ENCODE results near the gene MIGA1.
"Not testable (repeated sequence)": the region's sequence is repeated elsewhere in the genome, so short reads cannot be mapped to it uniquely, and the experiment has no call there.

Gene MIGA1

DNA sequence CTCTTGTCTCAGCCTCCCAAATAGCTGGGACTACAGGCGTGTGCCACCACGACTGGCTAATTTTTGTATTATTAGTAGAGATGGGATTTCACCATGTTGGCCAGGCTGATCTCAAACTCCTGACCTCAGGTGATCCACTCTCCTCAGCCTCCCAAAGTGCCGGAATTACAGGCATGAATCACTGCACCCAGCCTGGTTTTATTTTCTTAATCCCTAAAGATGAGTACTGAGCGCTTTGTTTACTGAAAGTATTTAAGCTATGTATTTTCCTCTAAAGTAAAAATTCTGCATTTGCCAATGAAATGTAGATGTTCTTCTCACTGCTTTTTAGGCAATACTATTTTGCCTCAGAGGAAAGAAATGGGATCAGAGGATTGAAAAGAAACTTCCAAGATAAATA is 30.0 kb upstream of the MIGA1 start:
- POLR2A ChIA-PET, DNase-seq: not testable (repeated sequence)
- 100% methylated on average over 2 of the region's 4 CpGs for WGBS (ENCODE audit: insufficient coverage)

DNA sequence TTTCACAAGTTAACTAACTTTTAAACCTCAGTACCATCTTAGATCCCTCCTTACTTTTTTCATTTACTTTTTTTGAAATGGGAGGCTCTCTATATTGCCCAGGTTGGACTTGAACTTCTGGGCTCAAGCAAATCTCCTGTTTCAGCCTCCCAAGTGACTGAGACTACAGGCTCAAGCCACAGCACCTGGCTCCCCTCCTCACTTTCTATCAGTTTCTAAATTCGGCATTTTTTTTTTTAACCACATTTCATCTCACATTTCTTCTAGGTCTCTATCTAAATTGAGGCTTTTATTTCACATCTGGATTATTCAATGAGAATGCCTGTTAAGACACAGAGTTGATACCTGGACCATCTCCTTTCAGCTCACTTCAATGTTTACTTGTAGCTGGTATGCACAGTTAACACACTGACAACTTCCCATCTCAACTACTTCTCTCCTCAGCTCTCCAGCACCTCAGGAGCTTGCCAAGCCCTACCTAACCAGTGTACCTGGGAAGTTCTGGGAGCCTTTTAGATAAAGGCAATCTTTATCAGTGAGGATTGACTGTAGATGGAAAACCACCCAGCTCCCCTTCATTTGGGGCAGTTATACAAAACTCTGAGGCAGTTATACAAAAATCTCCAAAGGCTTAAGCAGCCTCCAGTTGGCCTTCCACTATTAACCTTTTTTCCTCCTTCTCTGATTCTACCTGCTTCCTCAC is 23.2 kb upstream of the MIGA1 start:
- 89% methylated on average over 1 of the region's 1 CpG for WGBS (ENCODE audit: insufficient coverage)
- Histone ChIP-seq H3K27ac (ENCODE audit: insufficient read depth in 1 of 2, low read depth in 1 of 2, low read length in 2 of 2, poor library complexity in 1 of 2, severe bottlenecking in 2 of 2) (no peak overlapping the region), H3K9me3 (ENCODE audit: control extremely low read depth in 1 of 5, control insufficient read depth in 4 of 5, insufficient read depth in 2 of 5, low read depth in 1 of 5, low read length in 4 of 5) (no peaks in the 10 kb centered on the region), H3K4me3 (ENCODE audit: control insufficient read depth in 1 of 7, extremely low read depth in 1 of 7, insufficient read depth in 4 of 7, low read depth in 2 of 7, low read length in 6 of 7) (no peak overlapping the region), H3K36me3 (ENCODE audit: control insufficient read depth in 4 of 4, insufficient read depth in 4 of 4, low read length in 3 of 4) (no peaks in the 10 kb centered on the region), H3K4me1 (ENCODE audit: control extremely low read depth in 1 of 4, control insufficient read depth in 4 of 4, insufficient read depth in 4 of 4, low read length in 3 of 4) (peaks cover 9 to 30% (median 20%) of the 10 kb centered on the region in 4 experiments), H3K27me3 (replicated peaks in 2 of 5; ENCODE audit: control insufficient read depth in 4 of 5, insufficient read depth in 5 of 5, low read length in 4 of 5) (no peaks in the 10 kb centered on the region)
- CTCF ChIA-PET, result interaction anchor here (1.5 kb wide), 1 partner anchor 41 kb away, joined by 3 read pairs; no protein-coding TSS in a partner anchor
- POLR2A ChIA-PET, result interaction anchor here (0.6 kb wide), 1 partner anchor 214 kb away, joined by 4 read pairs; no protein-coding TSS in a partner anchor
- no peak for DNase-seq

More for the DNA sequence above, 30.0 kb upstream of the MIGA1 start:
- H3K36me3 ChIP-seq (ENCODE audit: control insufficient read depth in 4 of 4, insufficient read depth in 4 of 4, low read length in 3 of 4); H3K27ac ChIP-seq (ENCODE audit: insufficient read depth in 1 of 2, low read depth in 1 of 2, low read length in 2 of 2, poor library complexity in 1 of 2, severe bottlenecking in 2 of 2); H3K9me3 ChIP-seq (ENCODE audit: control extremely low read depth in 1 of 5, control insufficient read depth in 4 of 5, insufficient read depth in 2 of 5, low read depth in 1 of 5, low read length in 4 of 5); H3K4me3 ChIP-seq (ENCODE audit: control insufficient read depth in 1 of 7, extremely low read depth in 1 of 7, insufficient read depth in 4 of 7, low read depth in 2 of 7, low read length in 6 of 7); CTCF ChIA-PET; H3K4me1 ChIP-seq (ENCODE audit: control extremely low read depth in 1 of 4, control insufficient read depth in 4 of 4, insufficient read depth in 4 of 4, low read length in 3 of 4); H3K27me3 ChIP-seq (replicated peaks in 2 of 5; ENCODE audit: control insufficient read depth in 4 of 5, insufficient read depth in 5 of 5, low read length in 4 of 5): not testable (repeated sequence)

DNA sequence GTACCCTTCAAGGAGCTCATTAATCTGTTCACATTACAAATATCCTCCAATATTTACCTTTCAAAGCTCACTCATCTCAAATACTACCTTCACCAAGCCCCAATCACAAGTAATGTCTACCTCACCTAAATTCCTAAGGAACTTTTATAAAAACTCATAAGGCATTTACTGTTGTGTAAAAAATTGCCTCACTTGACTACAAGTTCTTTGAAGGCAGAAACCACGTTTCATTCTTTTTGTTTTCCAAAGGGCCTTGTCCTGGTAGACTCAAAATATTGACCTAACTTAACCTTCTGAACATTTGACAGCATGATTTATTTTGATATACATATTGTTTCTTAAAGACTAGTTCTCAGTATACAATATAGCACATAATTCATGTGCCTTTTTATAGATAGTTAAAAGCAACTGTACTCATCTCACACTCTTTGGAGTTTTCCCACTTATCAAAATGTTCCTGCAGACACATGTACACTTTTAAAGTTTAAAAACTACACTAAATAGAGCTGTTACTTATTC is 22.3 kb upstream of the MIGA1 start:
- H3K27me3 ChIP-seq (replicated peaks in 2 of 5; ENCODE audit: control insufficient read depth in 4 of 5, insufficient read depth in 5 of 5, low read length in 4 of 5), result no peaks in the 10 kb centered on the region
- no CpG with 5 or more reads among the region's 1 CpG for WGBS (ENCODE audit: insufficient coverage)
- no peaks in the 10 kb centered on the region for H3K9me3 ChIP-seq (ENCODE audit: control extremely low read depth in 1 of 5, control insufficient read depth in 4 of 5, insufficient read depth in 2 of 5, low read depth in 1 of 5, low read length in 4 of 5)
- no peaks in the 10 kb centered on the region for H3K36me3 ChIP-seq (ENCODE audit: control insufficient read depth in 4 of 4, insufficient read depth in 4 of 4, low read length in 3 of 4)
- H3K4me3 ChIP-seq (ENCODE audit: control insufficient read depth in 1 of 7, extremely low read depth in 1 of 7, insufficient read depth in 4 of 7, low read depth in 2 of 7, low read length in 6 of 7), result no peak overlapping the region
- CTCF ChIA-PET, result interaction anchor here (1.5 kb wide), 1 partner anchor 42 kb away, joined by 3 read pairs; no protein-coding TSS in a partner anchor
- no peak for DNase-seq
- peaks cover 9 to 29% (median 19%) of the 10 kb centered on the region in 4 experiments for H3K4me1 ChIP-seq (ENCODE audit: control extremely low read depth in 1 of 4, control insufficient read depth in 4 of 4, insufficient read depth in 4 of 4, low read length in 3 of 4)
- peak overlapping the region in 1 of 2 experiments; percentile 95 for H3K27ac ChIP-seq (ENCODE audit: insufficient read depth in 1 of 2, low read depth in 1 of 2, low read length in 2 of 2, poor library complexity in 1 of 2, severe bottlenecking in 2 of 2)
- POLR2A ChIA-PET, result no interaction called here

DNA sequence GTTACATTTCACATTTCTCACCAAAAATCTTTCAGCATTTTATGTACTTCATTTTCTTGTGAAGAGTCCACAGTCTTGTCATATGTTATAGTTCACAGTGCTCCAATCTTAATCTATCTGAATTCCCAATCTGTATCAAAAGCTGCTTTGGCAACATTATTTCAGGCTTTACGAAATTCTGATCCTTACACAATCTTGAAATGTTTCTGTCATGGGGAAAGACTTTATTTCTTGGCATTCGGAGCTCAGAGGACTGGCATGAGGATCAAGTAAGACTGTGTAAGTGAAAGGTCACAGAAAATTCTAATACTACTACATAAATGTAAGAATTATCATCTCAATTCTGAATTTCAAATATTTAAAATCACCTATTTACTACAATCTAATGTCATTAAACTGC is 21.8 kb upstream of the MIGA1 start:
- H3K36me3 ChIP-seq (ENCODE audit: control insufficient read depth in 4 of 4, insufficient read depth in 4 of 4, low read length in 3 of 4), result no peaks in the 10 kb centered on the region
- no peak for DNase-seq
- H3K9me3 ChIP-seq (ENCODE audit: control extremely low read depth in 1 of 5, control insufficient read depth in 4 of 5, insufficient read depth in 2 of 5, low read depth in 1 of 5, low read length in 4 of 5), result no peaks in the 10 kb centered on the region
- no peaks in the 10 kb centered on the region for H3K27me3 ChIP-seq (replicated peaks in 2 of 5; ENCODE audit: control insufficient read depth in 4 of 5, insufficient read depth in 5 of 5, low read length in 4 of 5)
- peak overlapping the region in 3 of 7 experiments; percentile 20 to 100 (median 89) for H3K4me3 ChIP-seq (ENCODE audit: control insufficient read depth in 1 of 7, extremely low read depth in 1 of 7, insufficient read depth in 4 of 7, low read depth in 2 of 7, low read length in 6 of 7)
- peak overlapping the region in 1 of 2 experiments; percentile 95 for H3K27ac ChIP-seq (ENCODE audit: insufficient read depth in 1 of 2, low read depth in 1 of 2, low read length in 2 of 2, poor library complexity in 1 of 2, severe bottlenecking in 2 of 2)
- no CpG with 5 or more reads among the region's 2 CpGs for WGBS (ENCODE audit: insufficient coverage)
- ChIA-PET POLR2A (no interaction called here), CTCF (interaction anchor here (1.2 to 1.5 kb wide), 2 partner anchors 22 to 42 kb away, joined by 3 to 4 read pairs; partner anchors contain the start of gene MIGA1)
- H3K4me1 ChIP-seq (ENCODE audit: control extremely low read depth in 1 of 4, control insufficient read depth in 4 of 4, insufficient read depth in 4 of 4, low read length in 3 of 4), result peaks cover 9 to 29% (median 19%) of the 10 kb centered on the region in 4 experiments

DNA sequence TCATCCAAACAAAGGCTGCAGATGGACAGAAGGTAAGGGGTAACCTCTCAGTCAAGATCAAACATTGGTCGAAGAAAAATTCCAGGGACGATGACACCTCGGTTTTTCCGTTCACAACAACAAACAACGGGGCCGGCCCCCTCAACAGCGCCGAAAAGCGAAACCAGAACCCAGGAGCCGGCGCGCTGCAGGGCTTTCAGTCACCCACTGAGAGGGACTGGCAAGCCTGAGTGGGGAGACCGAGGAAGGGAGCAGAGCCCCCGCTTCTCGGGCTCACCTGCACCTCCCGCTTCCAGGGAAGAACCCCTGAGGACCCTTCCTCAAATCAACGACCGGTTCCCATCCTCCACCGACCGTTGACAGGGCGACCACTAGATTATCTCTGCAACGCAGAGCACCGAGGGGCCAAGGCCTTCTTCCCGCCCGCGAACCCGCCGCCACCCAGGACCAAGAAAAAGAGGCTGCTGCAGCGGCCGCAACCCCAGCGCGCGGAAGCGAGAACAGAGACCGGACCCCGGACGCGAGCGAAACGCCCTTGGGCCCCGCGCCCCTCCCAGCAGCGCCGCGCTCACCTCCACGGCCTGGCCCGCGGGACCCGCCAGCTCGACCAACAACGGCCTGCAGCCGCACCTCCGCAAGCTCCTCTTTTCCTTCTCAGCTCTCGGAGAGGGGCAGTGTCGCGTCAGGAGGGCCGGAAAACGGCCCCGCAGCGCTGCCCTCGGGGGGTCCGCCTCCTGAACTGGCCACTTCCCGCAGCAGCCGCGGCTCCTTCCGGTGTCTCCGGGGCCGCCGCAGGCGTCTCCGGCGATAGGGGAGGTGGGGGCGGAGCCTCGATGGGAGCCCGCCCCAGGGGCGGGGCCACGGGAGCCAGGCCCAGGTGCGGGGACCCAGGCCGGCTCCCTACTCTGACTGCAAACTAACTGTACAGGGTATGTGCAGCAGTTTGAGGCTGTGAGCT is 20.1 kb upstream of the MIGA1 start, which contains the start of gene USP33:
USP33 (minus strand) TSS at position 782 of the 958 bp plus-strand sequence. CDS start 18,155 bp downstream, outside the sequence.
- Histone ChIP-seq H3K9me3 (ENCODE audit: control extremely low read depth in 1 of 5, control insufficient read depth in 4 of 5, insufficient read depth in 2 of 5, low read depth in 1 of 5, low read length in 4 of 5) (no peaks in the 10 kb centered on the region), H3K4me3 (ENCODE audit: control insufficient read depth in 1 of 7, extremely low read depth in 1 of 7, insufficient read depth in 4 of 7, low read depth in 2 of 7, low read length in 6 of 7) (peak within 1 kb of the TSS; percentile 89 to 100 (median 98)), H3K36me3 (ENCODE audit: control insufficient read depth in 4 of 4, insufficient read depth in 4 of 4, low read length in 3 of 4) (no peaks in the 10 kb centered on the region), H3K27me3 (replicated peaks in 2 of 5; ENCODE audit: control insufficient read depth in 4 of 5, insufficient read depth in 5 of 5, low read length in 4 of 5) (no peaks in the 10 kb centered on the region), H3K4me1 (ENCODE audit: control extremely low read depth in 1 of 4, control insufficient read depth in 4 of 4, insufficient read depth in 4 of 4, low read length in 3 of 4) (peaks cover 9 to 29% (median 19%) of the 10 kb centered on the region in 4 experiments), H3K27ac (ENCODE audit: insufficient read depth in 1 of 2, low read depth in 1 of 2, low read length in 2 of 2, poor library complexity in 1 of 2, severe bottlenecking in 2 of 2) (peak within 1 kb of the TSS; percentile 80 to 95)
- ChIA-PET CTCF (interaction anchor here (1.1 to 1.5 kb wide), 3 partner anchors 15 to 29 kb away, joined by 3 to 4 read pairs (median 3); no protein-coding TSS in a partner anchor), POLR2A (interaction anchor here (0.6 to 0.9 kb wide), 2 partner anchors 20 to 54 kb away, joined by 3 to 4 read pairs; partner anchors contain the start of gene MIGA1)
- WGBS (ENCODE audit: insufficient coverage), result under 1% methylated on average over 70 of the region's 79 CpGs
- peak; percentile 79 to 91 (median 90) for DNase-seq

DNA sequence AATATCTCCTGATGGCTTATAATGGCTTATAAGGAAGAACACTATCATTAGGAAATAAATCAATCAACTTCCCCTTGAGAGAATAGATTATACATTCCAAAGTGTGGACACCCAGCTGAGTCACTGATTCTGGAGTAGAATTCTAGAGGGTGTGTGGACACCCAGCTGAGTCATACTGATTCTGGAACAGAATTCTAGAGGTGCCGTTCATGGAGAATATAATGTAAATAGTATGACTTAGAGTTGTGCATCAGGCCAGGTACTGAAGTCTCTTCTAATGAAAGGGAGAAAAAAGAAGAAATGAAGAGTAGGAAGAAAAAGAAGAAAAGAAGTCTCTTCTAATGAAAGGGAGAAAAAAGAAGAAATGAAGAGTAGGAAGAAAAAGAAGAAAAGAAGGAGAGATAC is 17.4 kb upstream of the MIGA1 start:
- Histone ChIP-seq H3K36me3 (ENCODE audit: control insufficient read depth in 4 of 4, insufficient read depth in 4 of 4, low read length in 3 of 4) (no peaks in the 10 kb centered on the region), H3K9me3 (ENCODE audit: control extremely low read depth in 1 of 5, control insufficient read depth in 4 of 5, insufficient read depth in 2 of 5, low read depth in 1 of 5, low read length in 4 of 5) (no peaks in the 10 kb centered on the region), H3K4me1 (ENCODE audit: control extremely low read depth in 1 of 4, control insufficient read depth in 4 of 4, insufficient read depth in 4 of 4, low read length in 3 of 4) (peaks cover 2 to 19% (median 13%) of the 10 kb centered on the region in 4 experiments), H3K27ac (ENCODE audit: insufficient read depth in 1 of 2, low read depth in 1 of 2, low read length in 2 of 2, poor library complexity in 1 of 2, severe bottlenecking in 2 of 2) (no peak overlapping the region), H3K27me3 (replicated peaks in 2 of 5; ENCODE audit: control insufficient read depth in 4 of 5, insufficient read depth in 5 of 5, low read length in 4 of 5) (no peaks in the 10 kb centered on the region), H3K4me3 (ENCODE audit: control insufficient read depth in 1 of 7, extremely low read depth in 1 of 7, insufficient read depth in 4 of 7, low read depth in 2 of 7, low read length in 6 of 7) (no peak overlapping the region)
- 100% methylated on average over 1 of the region's 1 CpG for WGBS (ENCODE audit: insufficient coverage)
- ChIA-PET POLR2A (interaction anchor here (0.6 kb wide), 1 partner anchor 23 kb away, joined by 4 read pairs; no protein-coding TSS in a partner anchor), CTCF (no interaction called here)
- DNase-seq, result peak in 2 of 3 donors; percentile 29 to 32

Measured in common myeloid progenitor, CD34-positive (primary cell).